Coronary artery (tissue), 2 donors: ENCODE data around the gene LHX2.

Source experiments
- DNase-seq: peaks from one replicate; pipeline ENCODE4 v3.0.0-alpha.2; 2017; ENCODE audit warnings: low spot score
- H3K27ac ChIP-seq, 2 donors: fragments of 200-600 bp; sonication (generic); one replicate each; pipeline ENCODE4 v1.5.1; 2016 to 2019
- H3K4me3 ChIP-seq: fragments of 200-600 bp; sonication (generic); 2 replicates; pipeline ENCODE4 v1.5.1; 2016; ENCODE audit warnings: mild to moderate bottlenecking, moderate library complexity
- CTCF ChIP-seq: fragments of 200-600 bp; sonication (generic); IDR thresholded peaks from one replicate; pipeline ENCODE4 v1.5.1; 2019; ENCODE audit warnings: antibody characterized with exemption

Gene LHX2

GRCh38 chr9:124042201-124042721, 30.7 kb downstream of the LHX2 start:
- DNase-seq: no peak
- no peak for TF ChIP-seq CTCF

DNA sequence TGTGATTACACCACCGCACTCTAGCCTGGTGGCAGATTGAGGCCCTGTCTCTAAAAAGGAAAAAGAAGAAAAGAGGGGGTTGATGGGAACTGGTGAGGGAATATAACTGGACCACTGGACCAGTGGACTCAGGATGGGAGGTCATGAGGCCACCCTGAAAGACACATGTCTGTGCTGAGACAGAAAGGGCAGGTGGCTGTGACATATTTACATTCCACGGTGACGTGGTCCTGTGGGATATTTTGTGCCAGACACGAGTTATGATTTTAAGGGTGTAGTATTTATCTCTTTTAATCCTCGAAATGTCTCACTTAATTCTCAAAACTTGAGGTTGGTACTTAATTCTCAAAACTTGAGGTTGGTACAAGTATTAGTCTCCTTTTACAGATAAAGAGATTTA, 32.9 kb downstream of the LHX2 start:
- no peak for DNase-seq
- no peak overlapping the region for H3K27ac ChIP-seq
- no peak for TF ChIP-seq CTCF
- H3K4me3 ChIP-seq: no peak overlapping the region

More at GRCh38 chr9:124042201-124042721, 30.7 kb downstream of the LHX2 start:
- no peak overlapping the region for H3K27ac ChIP-seq
- H3K4me3 ChIP-seq: peak overlapping the region; percentile 15

DNA sequence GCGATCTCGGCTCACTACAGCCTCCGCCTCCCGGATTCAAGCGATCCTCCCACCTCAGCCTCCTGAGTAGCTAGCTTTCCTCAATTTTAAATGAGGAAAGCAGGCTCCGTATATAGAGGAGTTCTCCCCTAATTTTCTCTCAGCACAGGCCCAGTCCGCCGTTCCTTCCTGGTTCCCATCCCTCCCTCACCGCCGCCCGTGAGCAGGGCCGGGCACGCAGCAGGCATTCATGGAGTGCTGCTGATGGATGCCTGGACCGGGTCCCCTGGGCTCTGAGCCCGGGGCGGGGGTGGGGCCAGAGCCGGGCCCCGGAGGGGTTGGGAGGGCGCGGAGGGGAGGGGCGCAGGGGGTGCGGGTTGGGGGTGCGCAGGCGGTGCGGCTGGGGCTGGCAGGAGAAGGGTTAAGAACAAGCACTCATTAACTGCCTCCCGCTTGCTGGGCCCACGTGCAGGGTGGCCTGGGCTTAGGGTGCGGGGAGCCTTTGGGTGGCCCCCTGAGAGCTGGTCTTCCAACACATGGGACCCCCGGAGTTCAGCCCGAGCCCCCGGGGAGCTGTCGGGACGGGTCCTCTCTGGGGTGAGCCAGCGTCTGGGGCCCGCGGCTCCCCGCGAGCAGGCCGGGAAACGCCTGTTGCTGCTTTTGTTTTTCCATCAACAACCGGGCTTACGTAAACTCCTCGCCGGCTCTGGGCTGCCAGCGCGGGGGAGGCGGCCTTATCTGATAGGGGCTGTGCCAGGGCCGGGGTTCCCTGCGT, 33.7 kb downstream of the LHX2 start:
- no peak for DNase-seq
- H3K4me3 ChIP-seq: peak overlapping the region; percentile 79
- no peak for TF ChIP-seq CTCF
- peak overlapping the region in 1 of 2 donors; percentile 57 for H3K27ac ChIP-seq

GRCh38 chr9:124045830-124046177, 34.2 kb downstream of the LHX2 start:
- Histone ChIP-seq H3K4me3 (peak overlapping the region; percentile 79), H3K27ac (peak overlapping the region in 1 of 2 donors; percentile 57)
- DNase-seq: no peak
- TF ChIP-seq CTCF: no peak

DNA sequence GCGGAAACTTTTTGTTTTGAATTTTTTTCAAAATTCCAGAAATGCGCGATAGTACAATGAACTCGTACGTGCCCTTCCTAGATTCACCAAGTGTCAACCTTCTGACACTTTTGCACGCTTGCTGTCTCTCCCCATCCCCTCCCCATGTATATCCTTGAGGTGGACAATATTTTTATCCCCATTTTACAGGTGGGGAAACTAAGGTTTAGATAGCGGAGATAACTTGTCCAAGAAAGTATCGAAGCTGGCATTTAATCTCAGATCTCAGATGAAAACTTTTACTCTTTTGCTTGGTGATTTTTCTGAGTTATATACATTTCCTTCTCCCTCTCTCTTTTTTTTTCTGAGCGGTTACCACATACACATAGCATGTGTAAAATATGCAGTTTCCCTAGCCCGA, 34.6 kb downstream of the LHX2 start:
- DNase-seq: no peak
- peak overlapping the region in 1 of 2 donors; percentile 57 for H3K27ac ChIP-seq
- H3K4me3 ChIP-seq: peak overlapping the region; percentile 79
- no peak for TF ChIP-seq CTCF

DNA sequence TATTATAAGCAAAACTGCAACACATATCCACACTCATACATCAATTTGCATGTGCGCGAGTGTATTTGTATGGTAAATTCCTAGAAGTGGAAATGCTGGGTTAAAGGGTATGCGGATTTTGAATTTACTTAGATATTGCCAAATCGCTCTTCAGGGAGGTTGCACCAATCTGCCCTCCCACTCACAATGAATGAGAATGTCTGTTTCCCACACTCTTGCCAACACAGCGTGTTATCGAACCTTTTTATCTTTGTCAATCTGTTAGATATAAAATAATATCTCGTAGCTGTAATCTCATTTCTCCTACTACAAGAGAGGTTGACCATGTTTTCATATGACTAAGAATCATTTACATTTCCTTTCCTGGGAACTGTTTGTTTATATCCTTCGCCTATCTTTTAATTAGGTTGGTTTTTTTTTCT, 35.7 kb downstream of the LHX2 start:
- no peak for DNase-seq
- Histone ChIP-seq H3K27ac (no peak overlapping the region), H3K4me3 (no peak overlapping the region)
- TF ChIP-seq CTCF: no peak

- TF ChIP-seq CTCF: no peak
- DNase-seq: no peak
- H3K4me3 ChIP-seq: no peak overlapping the region
- no peak overlapping the region for H3K27ac ChIP-seq
Measured at GRCh38 chr9:124050955-124051354, 39.4 kb downstream of the LHX2 start.
